K562 treated with DMSO at 1 percent for 48 hours (cell line): ENCODE results near the gene ING4. TPM values are rescaled to one million over a fixed set of nuclear protein-coding genes. Genes with fewer than 3 reads are reported as not detected.

Experiments
- total RNA-seq: library from RNA; unstranded; fragments of 300-600 nt; gene quantifications from 2 replicates; pipeline ENCODE4 v1.2.3, GENCODE V29; 2022; ENCODE audit warnings: low replicate concordance; ENCODE audit errors: extremely low read depth

The ING4 gene
- not detected in 2 replicates for total RNA-seq

DNA sequence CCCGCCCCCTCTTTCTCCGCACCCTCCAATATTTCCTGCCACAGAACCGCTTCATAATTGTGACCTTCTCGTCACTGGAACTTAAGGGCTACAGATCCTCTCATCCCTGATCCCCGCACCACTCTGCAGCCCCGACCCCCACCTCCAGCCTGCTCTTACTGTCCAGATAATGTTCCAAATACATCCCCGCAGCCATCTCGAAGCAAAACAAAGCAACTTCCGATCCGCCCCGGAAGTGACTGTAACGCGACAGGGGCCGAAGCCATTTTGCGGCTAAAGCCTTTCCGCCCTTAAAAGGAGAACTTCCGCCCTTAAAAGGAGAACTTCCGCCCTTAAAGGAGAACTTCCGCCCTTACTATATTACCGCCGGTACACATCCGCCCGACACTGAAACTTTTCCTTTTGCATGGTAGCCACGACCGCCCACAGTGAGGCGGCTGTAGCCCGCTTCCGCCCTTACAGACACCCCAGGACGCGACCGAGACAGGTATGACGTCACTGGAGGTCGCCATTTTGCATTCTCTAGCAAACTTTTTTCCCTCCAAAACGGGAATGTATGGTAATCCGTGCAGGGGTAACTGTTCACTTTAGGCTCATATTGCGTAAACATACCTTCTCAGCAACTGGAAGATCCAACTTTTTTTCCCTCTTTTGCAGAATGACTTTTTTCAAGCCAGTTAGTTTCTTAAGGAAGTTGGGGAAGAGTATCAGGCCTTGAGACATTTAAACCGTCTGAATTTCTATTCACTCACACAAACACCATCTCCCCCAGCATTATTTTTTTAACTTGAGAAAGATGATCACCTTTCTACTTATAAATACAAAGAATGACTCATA lies at the start of gene ING4:
ING4 (minus strand) TSS at position 214 of the 837 bp plus-strand sequence; CDS start at position 196, 18 bp downstream.

DNA sequence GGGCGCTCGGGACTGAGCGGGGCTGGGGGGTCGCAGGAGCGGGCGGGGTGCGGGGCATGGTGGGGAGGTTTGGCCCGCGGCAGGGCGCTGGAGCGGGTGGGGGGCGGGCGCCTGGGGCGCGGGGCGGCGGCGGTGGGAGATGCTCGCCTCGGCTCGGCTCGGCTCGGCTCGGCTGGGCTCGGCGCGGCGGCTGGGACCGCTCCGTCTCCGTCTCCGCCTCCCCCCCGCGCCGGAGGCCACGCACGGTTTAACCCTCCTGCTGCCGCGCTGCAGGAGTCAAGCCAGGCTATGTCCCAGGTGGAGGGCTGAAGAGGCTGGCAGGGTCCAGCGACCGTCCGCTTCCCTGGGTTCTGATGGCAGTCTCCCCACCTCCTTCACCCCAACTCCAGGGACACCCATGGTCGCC lies 37.7 kb upstream of the ING4 start, which contains the start of gene PIANP:
PIANP (minus strand) TSS at position 170 of the 406 bp plus-strand sequence. CDS start 2,754 bp downstream, outside the sequence.

DNA sequence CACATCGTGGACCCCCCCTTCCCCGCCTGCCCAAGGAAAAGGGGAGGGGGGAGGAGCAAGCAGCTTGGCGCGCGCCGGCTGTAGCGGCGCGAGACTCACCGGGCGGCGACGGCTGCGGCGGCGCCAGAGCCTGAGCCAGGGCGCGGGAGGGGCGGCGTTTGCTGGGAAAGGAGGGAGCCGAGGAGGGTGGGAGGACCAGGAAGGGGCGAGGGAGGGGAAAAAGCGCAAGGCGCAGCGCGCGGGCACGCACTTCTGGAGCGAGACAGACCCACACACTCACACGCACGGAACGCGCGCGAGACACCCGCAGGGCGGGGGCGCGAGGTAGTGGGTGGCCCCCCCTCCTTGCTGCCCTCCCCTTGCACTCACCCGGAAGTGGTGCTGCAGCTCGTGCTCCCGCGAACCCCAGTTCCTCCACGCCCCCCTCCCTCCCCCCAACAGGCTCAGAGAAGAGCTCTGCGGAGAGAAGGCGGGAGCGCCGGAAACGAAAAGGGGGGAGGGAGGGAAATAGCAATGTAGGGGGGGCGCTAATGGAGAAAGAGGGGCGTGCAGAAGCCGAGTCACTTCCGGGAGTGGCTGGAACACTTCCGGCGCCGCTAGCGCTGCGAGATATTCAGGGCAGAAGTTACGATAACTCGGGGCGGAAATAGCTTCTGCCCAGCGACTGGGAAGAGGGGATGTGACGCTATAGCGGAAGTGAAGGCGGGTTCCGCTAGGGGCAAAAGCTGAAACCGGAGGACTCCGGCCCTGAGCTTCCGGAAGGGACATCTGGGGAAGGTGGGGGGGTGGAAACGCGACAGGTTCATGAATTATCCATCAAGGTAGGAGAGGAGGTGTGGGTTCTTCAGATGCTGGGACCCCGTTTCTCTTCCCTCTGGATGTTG lies 26.3 kb upstream of the ING4 start, which contains the start of gene ZNF384:
ZNF384 (minus strand) TSS at position 377 of the 884 bp plus-strand sequence. CDS start 9,855 bp downstream, outside the sequence.

DNA sequence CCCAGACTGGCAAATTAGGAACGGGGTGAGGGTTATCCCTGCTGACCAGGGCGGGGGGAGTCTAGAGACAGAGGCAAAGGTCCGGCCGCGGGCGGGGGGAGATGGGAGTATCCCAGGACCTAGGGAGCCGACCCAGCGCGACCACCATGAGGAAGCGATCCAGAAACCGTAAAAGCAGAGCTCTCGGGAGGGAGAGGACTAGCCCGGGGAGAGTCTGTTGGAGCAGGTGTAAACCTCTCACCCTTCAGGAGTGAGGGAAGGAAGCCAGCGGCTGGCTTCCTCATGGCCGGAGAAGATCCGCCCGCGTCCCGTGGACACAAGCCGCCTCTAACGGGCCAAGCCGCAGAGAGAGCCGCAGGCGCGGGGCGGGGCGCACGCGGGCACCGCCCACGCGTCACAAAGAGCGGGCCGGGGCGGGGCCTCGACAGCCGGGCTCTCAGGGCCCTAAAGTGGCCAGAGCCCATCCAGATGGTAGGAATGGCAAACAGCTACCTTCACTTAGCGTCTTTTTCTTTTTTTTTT lies 15.8 kb downstream of the ING4 start, which contains the start of gene ACRBP:
ACRBP (minus strand) TSS at position 350 of the 522 bp plus-strand sequence; CDS start at position 284, 66 bp downstream.

DNA sequence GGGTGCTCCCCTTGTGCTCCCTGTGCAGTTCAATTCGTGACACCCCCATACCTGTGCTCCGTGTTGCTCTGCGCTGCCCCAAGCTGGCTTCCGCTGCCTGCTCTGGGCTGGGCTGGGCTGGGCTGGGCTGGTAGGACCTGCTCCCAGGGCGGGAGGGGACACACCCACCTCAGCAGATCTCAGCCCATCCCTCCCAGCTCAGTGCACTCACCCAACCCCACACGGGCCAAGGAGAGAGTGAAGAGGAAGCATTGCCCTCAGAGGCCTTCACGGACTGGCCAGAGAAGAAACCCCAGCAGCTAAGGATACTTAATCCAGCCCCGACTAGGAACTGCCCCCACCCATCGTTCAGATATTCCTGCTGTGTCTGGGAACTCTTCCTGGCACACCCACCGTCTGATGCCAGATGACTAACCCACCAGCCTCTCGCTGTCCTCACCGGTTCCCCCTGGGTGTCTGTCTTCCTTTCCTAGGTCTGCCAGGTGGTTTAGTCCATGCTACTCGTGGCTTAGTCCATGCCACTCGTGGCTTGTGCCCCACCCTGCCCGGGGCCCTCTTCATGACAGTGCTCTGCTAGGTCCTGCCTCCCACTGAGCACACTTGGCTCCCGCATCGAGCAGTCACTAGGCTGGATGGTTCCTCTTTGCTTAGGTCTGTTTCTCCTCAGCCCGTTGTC lies 26.9 kb downstream of the ING4 start, which contains the start of gene LPAR5:
LPAR5 (minus strand) TSS at position 104 of the 676 bp plus-strand sequence. CDS start 14,711 bp downstream, outside the sequence.

Other genes starting within 250 kb of the ING4 start
- not detected in 2 replicates for gene CD27, start 218.2 kb downstream of the ING4 start, total RNA-seq
- not detected in 2 replicates for gene TAPBPL, start 211.1 kb downstream of the ING4 start, total RNA-seq
- not detected in 2 replicates for gene VAMP1, start 192.4 kb downstream of the ING4 start, total RNA-seq
- not detected in 2 replicates for gene MRPL51, start 169.9 kb downstream of the ING4 start, total RNA-seq
- gene NCAPD2, start 169.0 kb downstream of the ING4 start, total RNA-seq = not detected in 2 replicates
- gene GAPDH, start 128.6 kb downstream of the ING4 start, total RNA-seq = 996 and 1,689 TPM in 2 replicates
- gene IFFO1, start 107.1 kb downstream of the ING4 start, total RNA-seq = not detected in 2 replicates
- gene NOP2, start 94.8 kb downstream of the ING4 start, total RNA-seq = not detected in 2 replicates
- gene CHD4, start 55.7 kb downstream of the ING4 start, total RNA-seq = 161 and 363 TPM in 2 replicates
- gene LPAR5, start 27.2 kb downstream of the ING4 start, total RNA-seq = not detected in 2 replicates
- gene ACRBP, start 15.7 kb downstream of the ING4 start, total RNA-seq = not detected in 2 replicates
- gene ZNF384, start 26.3 kb upstream of the ING4 start, total RNA-seq = not detected in 2 replicates
- gene PIANP, start 37.7 kb upstream of the ING4 start, total RNA-seq = not detected in 2 replicates
- not detected in 2 replicates for gene COPS7A, start 60.9 kb upstream of the ING4 start, total RNA-seq
- not detected in 2 replicates for gene MLF2, start 90.0 kb upstream of the ING4 start, total RNA-seq
- gene PTMS, start 103.2 kb upstream of the ING4 start, total RNA-seq = 561 TPM in 1 of 2 replicates, not detected in the other
- not detected in 2 replicates for gene LAG3, start 109.4 kb upstream of the ING4 start, total RNA-seq
- gene CD4, start 126.4 kb upstream of the ING4 start, total RNA-seq = not detected in 2 replicates
- not detected in 2 replicates for gene GPR162, start 158.7 kb upstream of the ING4 start, total RNA-seq
- gene P3H3, start 165.3 kb upstream of the ING4 start, total RNA-seq = not detected in 2 replicates
- gene GNB3, start 177.8 kb upstream of the ING4 start, total RNA-seq = not detected in 2 replicates
- gene CDCA3, start 188.2 kb upstream of the ING4 start, total RNA-seq = not detected in 2 replicates
- gene USP5, start 189.0 kb upstream of the ING4 start, total RNA-seq = 152 TPM in 1 of 2 replicates, not detected in the other
- 376 TPM in 1 of 2 replicates, not detected in the other for gene TPI1, start 204.4 kb upstream of the ING4 start, total RNA-seq
- gene SPSB2, start 210.2 kb upstream of the ING4 start, total RNA-seq = not detected in 2 replicates
- not detected in 2 replicates for gene LRRC23, start 241.7 kb upstream of the ING4 start, total RNA-seq